SU-DHL-6 (cell line): ENCODE results near the gene GARIN5A.

Experiments
- H2AFZ ChIP-seq: fragments of 200-600 bp; sonication (generic); 2 replicates; pipeline ENCODE4 v1.6.1; 2014; ENCODE audit warnings: low read depth, mild to moderate bottlenecking, moderate library complexity, mixed read lengths, antibody characterized with exemption, low read length; ENCODE audit not compliant: severe bottlenecking
- H3F3A ChIP-seq: fragments of 200-600 bp; shearing (Covaris generic); 2 replicates; pipeline ENCODE4 v1.6.0; 2016; ENCODE audit warnings: antibody characterized with exemption, mild to moderate bottlenecking; ENCODE audit not compliant: insufficient read depth
- H3K27ac ChIP-seq: fragments of 200-600 bp; sonication (generic); 2 replicates; pipeline ENCODE4 v1.5.1; 2016; ENCODE audit warnings: low read depth, mild to moderate bottlenecking, low read length, moderate library complexity, mixed read lengths
- H3K27me3 ChIP-seq: fragments of 200-600 bp; sonication (generic), shearing (Covaris generic); 2 replicates; pipeline ENCODE4 v1.6.0; 2014; ENCODE audit warnings: mild to moderate bottlenecking, low read length
- H3K36me3 ChIP-seq: fragments of 200-600 bp; sonication (generic); 2 replicates; pipeline ENCODE4 v1.6.1; 2014; ENCODE audit warnings: mild to moderate bottlenecking, low read length, mixed read lengths
- H3K4me2 ChIP-seq: fragments of 300-600, 200-600 bp; shearing (Covaris generic), sonication (generic); 2 replicates; pipeline ENCODE4 v1.6.0; 2014; ENCODE audit warnings: low read length, low read depth, mild to moderate bottlenecking; ENCODE audit not compliant: poor library complexity, severe bottlenecking
- H3K4me3 ChIP-seq: fragments of 200-600 bp; sonication (generic); 2 replicates; pipeline ENCODE4 v1.5.1; 2014; ENCODE audit warnings: antibody characterized with exemption, low read length, mild to moderate bottlenecking, mixed read lengths; ENCODE audit not compliant: insufficient read depth, poor library complexity, severe bottlenecking
- H3K79me2 ChIP-seq: fragments of 200-600 bp; sonication (generic); 2 replicates; pipeline ENCODE4 v1.6.1; 2014; ENCODE audit warnings: mild to moderate bottlenecking, low read length, moderate library complexity; ENCODE audit not compliant: insufficient read depth
- H3K9ac ChIP-seq: fragments of 200-600 bp; sonication (generic); 2 replicates; pipeline ENCODE4 v1.7.0; 2014; ENCODE audit warnings: mild to moderate bottlenecking, low read length
- H3K9me2 ChIP-seq: fragments of 200-600 bp; sonication (generic); replicated peaks from 2 replicates; pipeline ENCODE4 v1.6.1; 2014; ENCODE audit warnings: low read length; ENCODE audit not compliant: insufficient read depth
- H3K9me3 ChIP-seq: fragments of 200-600 bp; sonication (generic); 2 replicates; pipeline ENCODE4 v1.6.1; 2014; ENCODE audit warnings: low read length, mixed read lengths; ENCODE audit not compliant: insufficient read depth
- H4K20me1 ChIP-seq: fragments of 200-600 bp; sonication (generic); 2 replicates; pipeline ENCODE4 v1.6.1; 2014; ENCODE audit warnings: low read depth, mild to moderate bottlenecking, antibody characterized with exemption, low read length, moderate library complexity, mixed read lengths
- CTCF ChIP-seq: fragments of 200-600 bp; sonication (generic); IDR thresholded peaks from one replicate; pipeline ENCODE4 v1.5.1; 2017; ENCODE audit warnings: antibody characterized with exemption, mild to moderate bottlenecking, low read length, moderate library complexity; ENCODE audit not compliant: insufficient read depth, poor library complexity, severe bottlenecking
- EZH2phosphoT487 ChIP-seq: fragments of 200-600 bp; sonication (generic), shearing (Covaris generic); conservative IDR thresholded peaks from 2 replicates; pipeline ENCODE4 v1.6.1; 2018; ENCODE audit warnings: mild to moderate bottlenecking, antibody characterized with exemption, low read length, moderate library complexity, mixed read lengths

GARIN5A gene

GRCh38 chr19:50462970-50463369 lies 13.7 kb downstream of the GARIN5A start:
- peaks cover 5% of the 10 kb centered on the region for H3F3A ChIP-seq
- H3K4me2 ChIP-seq: no peak overlapping the region
- H4K20me1 ChIP-seq: no peaks in the 10 kb centered on the region
- H3K9me3 ChIP-seq: no peaks in the 10 kb centered on the region
- H2AFZ ChIP-seq: no peak overlapping the region
- H3K9ac ChIP-seq: no peak overlapping the region
- TF ChIP-seq EZH2phosphoT487 (no peak), CTCF (no peak)
- no peaks in the 10 kb centered on the region for H3K27me3 ChIP-seq
- no peaks in the 10 kb centered on the region for H3K9me2 ChIP-seq
- H3K79me2 ChIP-seq: no peaks in the 10 kb centered on the region
- no peak overlapping the region for H3K4me3 ChIP-seq
- no peaks in the 10 kb centered on the region for H3K36me3 ChIP-seq
- H3K27ac ChIP-seq: no peak overlapping the region

GRCh38 chr19:50461066-50461875 lies 15.4 kb downstream of the GARIN5A start:
- Histone ChIP-seq H2AFZ (peak overlapping the region; percentile 11), H3F3A (peaks cover 5% of the 10 kb centered on the region), H3K9me2 (no peaks in the 10 kb centered on the region), H3K79me2 (no peaks in the 10 kb centered on the region), H3K9me3 (no peaks in the 10 kb centered on the region), H3K27ac (peak overlapping the region; percentile 73), H3K9ac (0 out of 2 replicates have a peak overlapping the region, but pooled peaks have one; percentile 26), H3K27me3 (no peaks in the 10 kb centered on the region), H4K20me1 (no peaks in the 10 kb centered on the region), H3K4me3 (no peak overlapping the region), H3K4me2 (no peak overlapping the region), H3K36me3 (no peaks in the 10 kb centered on the region)
- TF ChIP-seq CTCF (peak; percentile 75), EZH2phosphoT487 (no peak)

GRCh38 chr19:50460161-50460765 lies 16.4 kb downstream of the GARIN5A start:
- Histone ChIP-seq H3K4me3 (no peak overlapping the region), H3K9me2 (no peaks in the 10 kb centered on the region), H3K27me3 (no peaks in the 10 kb centered on the region), H3K27ac (peak overlapping the region; percentile 73), H3K9ac (peak overlapping the region; percentile 26), H3K36me3 (no peaks in the 10 kb centered on the region), H3F3A (peaks cover 5% of the 10 kb centered on the region), H3K9me3 (no peaks in the 10 kb centered on the region), H4K20me1 (no peaks in the 10 kb centered on the region), H3K4me2 (peak overlapping the region; percentile 41), H3K79me2 (no peaks in the 10 kb centered on the region), H2AFZ (peak overlapping the region; percentile 15)
- TF ChIP-seq EZH2phosphoT487 (no peak), CTCF (no peak)
